NCI-H187 (cell line): ENCODE results near the gene PTPRN2.

ENCODE experiments used
- DNase-seq, 2 experiments: peaks; one replicate each; lab custom pipeline; 2025; lab: John Stamatoyannopoulos, UW

The PTPRN2 gene

GRCh38 chr7:157550300-157551275 lies 1037.0 kb downstream of the PTPRN2 start:
- DNase-seq = no peak

GRCh38 chr7:157549612-157550299 lies 1037.9 kb downstream of the PTPRN2 start:
- no peak for DNase-seq

DNA sequence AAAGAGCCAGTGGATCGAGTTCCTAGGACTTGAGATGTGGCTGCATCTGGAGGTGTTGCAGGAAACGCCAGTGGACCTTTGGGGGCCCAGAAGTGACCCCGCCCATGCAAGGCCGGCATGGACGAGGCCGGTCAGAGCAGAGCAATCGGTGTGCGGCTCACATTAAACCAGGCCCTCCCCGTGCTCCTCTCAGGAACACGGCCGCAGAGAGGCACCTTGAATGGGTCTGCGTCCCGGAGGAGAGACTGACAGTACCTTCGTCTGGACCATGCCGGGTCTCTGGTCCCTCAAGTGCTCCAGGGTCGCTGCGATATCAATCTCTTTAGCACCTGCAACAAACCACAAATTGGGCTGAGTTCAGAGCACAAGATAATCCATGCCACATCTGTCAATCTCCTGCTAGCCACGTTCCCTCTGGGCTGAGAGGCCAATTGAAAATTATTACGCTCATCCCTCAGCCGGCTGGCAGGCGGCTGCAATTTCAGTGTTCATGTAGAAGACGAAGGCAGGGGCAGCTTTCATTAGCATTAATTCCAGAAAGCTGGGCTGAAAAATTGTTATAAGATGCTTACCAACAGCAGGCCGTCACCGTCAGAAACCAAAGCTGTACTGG lies 1038.8 kb downstream of the PTPRN2 start:
- no peak for DNase-seq

- no peak for DNase-seq
These were observed 1040.0 kb downstream of the PTPRN2 start for GRCh38 chr7:157547611-157548010.

- no peak for DNase-seq
These were observed 1040.5 kb downstream of the PTPRN2 start for GRCh38 chr7:157547102-157547501.

GRCh38 chr7:157545681-157546060 lies 1042.0 kb downstream of the PTPRN2 start:
- no peak for DNase-seq

DNA sequence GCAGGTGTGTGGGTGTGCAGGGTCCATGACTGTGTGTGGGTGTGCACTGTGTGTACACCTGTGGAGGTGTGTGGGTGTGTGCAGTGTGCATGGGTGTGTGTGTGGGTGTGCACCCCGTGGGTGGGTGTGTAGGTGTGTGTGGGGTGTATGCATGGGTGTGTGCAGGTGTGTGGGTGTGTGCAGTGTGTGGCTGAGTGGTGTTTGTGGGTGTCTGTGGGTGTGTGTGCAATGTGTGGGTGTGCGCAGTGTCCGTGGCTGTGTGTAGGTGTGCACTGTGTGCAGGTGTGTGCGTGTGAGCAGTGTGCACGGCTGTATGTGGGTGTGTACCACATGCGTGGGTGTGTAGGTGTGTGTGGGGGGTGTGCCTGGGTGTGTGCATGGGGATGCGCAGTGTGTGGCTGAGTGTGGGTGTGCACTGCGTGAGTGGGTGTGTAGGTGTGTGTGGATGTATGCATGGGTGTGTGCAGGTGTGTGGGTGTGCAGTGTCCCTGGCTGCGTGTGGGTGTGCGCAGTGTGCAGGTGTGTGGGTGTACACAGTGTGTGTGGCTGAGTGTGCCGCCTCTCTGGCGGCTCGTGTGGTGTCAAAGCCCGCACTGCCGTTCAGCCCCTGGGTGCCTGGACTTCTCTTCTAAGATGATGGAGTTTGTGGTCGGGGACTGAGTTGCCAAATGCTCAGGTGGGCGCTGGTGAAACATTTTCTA lies 1042.5 kb downstream of the PTPRN2 start:
- no peak for DNase-seq

DNA sequence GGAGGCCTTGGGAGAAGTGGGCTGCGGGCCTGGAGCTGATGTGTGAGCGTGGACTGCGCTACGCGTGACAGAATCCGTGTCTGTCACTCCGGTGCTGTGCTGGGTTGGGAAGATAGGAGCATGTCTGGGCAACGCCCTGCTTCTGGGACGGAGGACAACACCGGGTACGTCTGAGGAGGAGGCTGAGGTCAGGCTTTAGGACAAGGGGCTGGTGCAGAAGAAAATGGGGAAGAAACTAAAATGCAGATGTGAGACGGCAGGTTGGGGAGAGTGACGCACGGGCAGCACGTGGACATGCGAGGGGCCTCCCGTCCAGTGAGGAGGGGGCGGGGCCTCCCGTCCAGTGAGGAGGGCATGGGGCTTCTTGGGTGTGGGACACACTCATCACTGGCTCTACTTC lies 1043.4 kb downstream of the PTPRN2 start:
- DNase-seq = no peak

- DNase-seq = no peak
These were observed 1043.8 kb downstream of the PTPRN2 start for GRCh38 chr7:157543791-157544190.

GRCh38 chr7:157543276-157543675 lies 1044.3 kb downstream of the PTPRN2 start:
- no peak for DNase-seq

DNA sequence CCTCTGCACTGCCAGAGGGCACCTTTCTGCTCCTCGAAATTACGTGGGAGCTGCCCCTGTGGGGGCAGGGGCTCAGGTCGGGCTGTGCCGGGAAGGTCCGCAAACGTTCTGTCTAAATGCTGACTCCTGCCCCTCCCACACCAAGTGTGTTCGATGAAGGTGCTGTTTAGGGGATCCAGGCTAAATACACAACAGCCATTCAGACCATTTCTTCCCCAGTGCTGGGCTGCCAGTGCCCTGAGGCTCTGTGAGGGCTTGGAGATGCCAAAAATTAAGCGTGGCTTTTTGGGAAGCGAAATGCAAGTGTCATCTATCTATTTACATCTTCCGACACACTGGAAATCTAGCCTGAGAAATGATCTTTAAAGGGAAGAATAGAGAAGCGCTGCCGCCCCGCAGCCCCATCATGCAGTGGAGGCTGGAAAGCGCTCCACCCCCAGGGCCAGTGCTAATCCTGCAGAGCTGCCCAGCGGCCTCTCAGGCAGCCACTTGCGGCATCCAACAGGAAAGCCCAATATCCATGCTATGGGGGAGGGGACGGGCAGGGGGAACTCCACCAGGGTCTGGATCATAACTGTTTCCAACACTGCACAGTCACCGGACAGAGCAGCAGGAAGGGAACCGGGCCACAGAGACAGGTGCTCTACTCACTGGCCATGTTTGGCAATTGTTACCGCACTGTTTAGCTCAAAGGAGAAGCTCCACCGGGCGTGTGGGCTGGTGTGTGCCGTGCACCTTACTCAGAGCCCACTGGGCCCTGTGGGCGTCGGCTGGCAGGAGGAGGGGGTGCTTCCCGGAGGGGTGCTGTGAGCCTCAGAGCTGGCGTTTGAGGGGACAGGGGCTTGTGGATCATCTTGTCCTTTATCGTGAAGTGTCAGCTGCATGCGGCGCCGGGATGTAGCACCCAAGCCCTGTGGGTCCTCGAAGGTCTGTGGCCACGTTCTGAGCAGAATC lies 1045.3 kb downstream of the PTPRN2 start:
- no peak for DNase-seq

GRCh38 chr7:157541295-157542067 lies 1046.1 kb downstream of the PTPRN2 start:
- no peak for DNase-seq

DNA sequence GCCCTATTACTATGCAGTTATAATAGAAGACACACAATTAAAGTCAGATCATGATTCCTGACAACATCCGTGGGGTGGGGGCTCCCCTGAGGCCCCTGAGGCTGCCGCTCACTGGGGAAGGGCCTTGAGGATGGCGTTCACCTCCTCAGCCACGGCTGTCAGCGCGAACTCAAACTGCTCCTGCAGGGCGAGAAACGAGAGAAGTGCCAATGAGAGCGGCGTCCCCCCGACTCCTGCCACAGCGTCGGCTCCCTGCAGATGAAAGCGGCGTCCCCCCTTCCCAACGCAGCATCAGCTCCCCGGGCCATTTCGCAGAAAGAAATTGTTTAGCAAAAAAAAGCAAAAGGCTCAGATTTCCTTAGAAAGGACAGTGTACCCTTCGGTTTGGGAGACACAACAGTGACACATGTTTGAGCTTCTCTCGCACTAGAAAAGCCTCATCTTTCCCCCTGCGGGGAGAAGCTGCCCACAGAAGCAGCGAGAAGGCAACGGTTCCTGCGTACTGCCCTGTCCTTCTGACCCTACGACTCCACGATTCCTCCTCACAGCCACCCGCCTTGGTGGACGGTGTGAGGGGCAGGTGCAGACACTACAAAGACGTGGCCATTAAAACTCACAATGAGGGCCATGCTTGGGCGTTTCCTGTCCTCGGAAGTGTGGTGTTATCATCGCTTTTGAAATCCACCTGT lies 1046.9 kb downstream of the PTPRN2 start:
- no peak for DNase-seq

GRCh38 chr7:157540020-157540419 lies 1047.6 kb downstream of the PTPRN2 start:
- DNase-seq = no peak

- no peak for DNase-seq
These were observed 1048.1 kb downstream of the PTPRN2 start for GRCh38 chr7:157539521-157539920.

DNA sequence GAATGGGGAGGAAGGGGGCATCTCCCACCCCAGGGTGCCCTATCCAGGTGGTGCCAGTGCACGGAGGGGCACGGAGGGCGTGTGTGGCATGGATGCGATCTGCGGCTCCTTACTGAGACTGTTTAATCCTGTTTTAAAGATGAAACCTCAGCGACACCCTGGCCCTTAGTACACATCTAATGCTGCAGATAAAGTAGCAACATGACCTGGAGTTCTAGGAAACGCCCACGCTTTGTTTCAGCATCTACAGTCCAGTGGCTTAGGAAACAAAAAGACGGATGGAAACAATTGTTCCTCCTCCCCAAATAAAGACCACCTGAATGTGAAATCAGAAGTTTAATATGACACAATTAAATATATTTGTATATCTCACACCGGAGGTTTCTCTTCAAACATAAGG lies 1048.9 kb downstream of the PTPRN2 start:
- no peak for DNase-seq

DNA sequence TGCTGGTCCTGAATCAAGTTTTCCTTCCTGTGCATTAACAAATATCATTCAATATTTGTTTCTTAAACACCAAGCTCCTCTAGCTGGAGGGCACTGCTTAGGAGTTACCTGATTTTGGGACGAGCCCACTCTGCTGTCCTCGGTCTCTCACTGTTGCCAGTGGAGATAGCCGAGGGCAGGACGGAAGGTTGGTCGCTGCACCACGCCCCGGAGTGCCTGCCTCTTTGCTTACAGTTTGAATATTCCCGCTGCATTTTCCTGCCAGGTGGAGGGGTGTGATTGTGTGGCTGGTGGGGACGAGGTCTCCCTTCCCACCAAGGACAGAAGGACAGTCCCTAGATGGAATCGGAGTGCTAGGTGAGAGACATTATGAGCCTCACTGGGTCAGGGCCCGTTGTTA lies 1049.3 kb downstream of the PTPRN2 start:
- no peak for DNase-seq

DNA sequence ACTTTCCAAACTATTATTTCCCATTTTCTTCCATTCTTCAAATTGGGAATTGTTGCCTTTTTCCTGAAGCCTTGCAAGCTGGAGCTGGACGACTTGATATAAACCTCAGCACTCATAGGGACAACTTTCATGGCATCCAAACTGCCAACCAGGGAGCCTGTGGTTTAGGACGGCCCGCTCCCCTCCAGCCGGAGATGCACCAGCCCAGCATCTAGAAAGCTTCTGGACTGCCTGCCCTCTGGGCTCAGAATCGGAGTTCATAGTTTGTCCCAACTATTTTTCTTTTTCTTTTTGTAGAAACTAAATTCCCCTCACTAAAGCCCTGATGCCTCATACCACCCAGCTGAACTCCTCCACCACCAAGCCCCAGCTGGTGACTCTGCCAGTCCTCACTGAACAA lies 1050.6 kb downstream of the PTPRN2 start:
- DNase-seq = no peak

DNA sequence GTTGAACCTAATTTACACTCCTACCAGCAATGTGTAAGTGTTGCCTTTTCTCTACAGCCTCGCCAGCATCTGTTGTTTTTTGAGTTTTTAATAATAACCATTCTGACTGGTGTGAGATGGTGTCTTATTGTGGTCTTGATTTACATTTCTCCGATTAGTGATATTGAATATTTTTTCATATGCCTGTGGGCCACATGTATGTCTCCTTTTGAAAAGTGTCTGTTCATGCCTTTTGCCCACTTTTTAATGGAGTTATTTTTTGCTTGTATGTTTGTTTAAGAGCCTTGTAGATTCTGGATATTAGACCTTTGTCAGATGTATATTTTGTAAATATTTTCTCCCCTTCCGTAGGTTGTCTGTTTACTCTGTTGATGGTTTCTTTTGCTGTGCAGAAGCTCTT lies 1055.6 kb downstream of the PTPRN2 start:
- DNase-seq = no peak
